ENCODE measurements around the gene ARHGAP23.

Gene ARHGAP23, protein sequence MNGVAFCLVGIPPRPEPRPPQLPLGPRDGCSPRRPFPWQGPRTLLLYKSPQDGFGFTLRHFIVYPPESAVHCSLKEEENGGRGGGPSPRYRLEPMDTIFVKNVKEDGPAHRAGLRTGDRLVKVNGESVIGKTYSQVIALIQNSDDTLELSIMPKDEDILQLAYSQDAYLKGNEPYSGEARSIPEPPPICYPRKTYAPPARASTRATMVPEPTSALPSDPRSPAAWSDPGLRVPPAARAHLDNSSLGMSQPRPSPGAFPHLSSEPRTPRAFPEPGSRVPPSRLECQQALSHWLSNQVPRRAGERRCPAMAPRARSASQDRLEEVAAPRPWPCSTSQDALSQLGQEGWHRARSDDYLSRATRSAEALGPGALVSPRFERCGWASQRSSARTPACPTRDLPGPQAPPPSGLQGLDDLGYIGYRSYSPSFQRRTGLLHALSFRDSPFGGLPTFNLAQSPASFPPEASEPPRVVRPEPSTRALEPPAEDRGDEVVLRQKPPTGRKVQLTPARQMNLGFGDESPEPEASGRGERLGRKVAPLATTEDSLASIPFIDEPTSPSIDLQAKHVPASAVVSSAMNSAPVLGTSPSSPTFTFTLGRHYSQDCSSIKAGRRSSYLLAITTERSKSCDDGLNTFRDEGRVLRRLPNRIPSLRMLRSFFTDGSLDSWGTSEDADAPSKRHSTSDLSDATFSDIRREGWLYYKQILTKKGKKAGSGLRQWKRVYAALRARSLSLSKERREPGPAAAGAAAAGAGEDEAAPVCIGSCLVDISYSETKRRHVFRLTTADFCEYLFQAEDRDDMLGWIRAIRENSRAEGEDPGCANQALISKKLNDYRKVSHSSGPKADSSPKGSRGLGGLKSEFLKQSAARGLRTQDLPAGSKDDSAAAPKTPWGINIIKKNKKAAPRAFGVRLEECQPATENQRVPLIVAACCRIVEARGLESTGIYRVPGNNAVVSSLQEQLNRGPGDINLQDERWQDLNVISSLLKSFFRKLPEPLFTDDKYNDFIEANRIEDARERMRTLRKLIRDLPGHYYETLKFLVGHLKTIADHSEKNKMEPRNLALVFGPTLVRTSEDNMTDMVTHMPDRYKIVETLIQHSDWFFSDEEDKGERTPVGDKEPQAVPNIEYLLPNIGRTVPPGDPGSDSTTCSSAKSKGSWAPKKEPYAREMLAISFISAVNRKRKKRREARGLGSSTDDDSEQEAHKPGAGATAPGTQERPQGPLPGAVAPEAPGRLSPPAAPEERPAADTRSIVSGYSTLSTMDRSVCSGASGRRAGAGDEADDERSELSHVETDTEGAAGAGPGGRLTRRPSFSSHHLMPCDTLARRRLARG (N-terminal part only)

DNA sequence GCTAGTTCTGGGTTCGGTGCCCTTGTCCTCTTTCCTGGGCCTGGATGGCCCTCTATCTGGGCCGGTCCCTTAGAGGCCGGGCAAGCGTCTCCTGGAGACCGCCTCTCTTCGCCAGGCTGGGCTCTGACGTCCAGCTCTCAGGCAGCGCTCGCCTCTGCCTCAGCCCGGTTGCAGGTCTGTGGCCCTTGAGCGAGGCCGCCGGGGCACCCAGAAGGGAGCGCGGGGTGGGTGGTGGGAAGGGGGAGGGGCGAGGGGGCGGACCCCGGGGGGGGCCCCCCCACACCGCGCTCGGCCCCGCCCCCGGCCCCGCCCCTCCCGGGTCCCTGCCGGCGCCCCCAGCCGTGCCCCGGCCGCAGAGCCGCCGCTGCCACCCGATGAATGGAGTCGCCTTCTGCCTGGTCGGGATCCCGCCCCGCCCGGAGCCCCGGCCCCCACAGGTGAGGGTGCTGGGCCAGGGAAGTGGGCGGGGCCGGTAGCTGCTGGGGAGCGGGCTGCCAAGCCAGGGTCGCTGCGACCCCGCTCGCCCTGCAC lies at the start of gene ARHGAP23:
Gene ARHGAP23 (plus strand): TSS at position 353 of the 531 bp plus-strand sequence. CDS start 22 bp downstream, at position 375.
- DNase-seq: no peak

DNA sequence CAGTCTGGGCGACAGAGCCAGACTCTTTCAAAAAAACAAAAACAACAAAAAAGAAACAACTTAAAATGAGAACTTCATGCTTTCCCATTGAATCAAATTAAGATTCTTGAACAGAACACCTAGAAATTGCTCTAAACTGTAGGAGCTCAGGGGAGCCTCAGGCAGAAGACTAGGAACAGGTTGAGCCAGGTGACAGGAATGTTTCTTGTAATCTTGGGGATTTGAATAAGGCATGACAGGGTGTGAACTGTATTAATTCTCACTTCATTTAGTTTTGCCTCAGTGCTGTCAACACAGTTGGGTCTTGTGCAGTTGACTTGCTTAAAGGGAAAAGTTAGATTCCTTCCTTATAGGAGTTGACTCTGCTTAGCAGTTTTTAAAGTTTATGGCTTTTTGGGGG lies 48.8 kb upstream of the ARHGAP23 start:
- no peak for DNase-seq

DNA sequence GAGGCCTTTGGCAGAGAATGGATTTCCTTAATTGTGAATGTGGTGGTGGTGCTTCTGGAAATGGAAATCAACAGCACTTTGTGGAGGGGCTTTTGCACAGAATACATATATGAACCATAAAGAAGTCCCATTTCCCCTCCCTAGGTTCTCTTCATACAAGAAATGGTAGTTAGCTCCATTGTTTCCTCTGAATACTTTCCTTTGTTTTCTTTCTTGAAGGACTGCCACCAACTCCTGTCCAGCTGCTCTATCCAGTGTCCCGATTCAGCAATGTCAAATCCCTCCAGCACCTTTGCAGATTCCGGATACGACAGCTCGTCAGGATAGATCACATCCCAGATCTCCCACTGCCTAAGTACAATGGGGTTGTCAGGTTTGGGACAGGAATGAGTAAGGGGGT lies 33.2 kb upstream of the ARHGAP23 start:
- no peak for DNase-seq

DNA sequence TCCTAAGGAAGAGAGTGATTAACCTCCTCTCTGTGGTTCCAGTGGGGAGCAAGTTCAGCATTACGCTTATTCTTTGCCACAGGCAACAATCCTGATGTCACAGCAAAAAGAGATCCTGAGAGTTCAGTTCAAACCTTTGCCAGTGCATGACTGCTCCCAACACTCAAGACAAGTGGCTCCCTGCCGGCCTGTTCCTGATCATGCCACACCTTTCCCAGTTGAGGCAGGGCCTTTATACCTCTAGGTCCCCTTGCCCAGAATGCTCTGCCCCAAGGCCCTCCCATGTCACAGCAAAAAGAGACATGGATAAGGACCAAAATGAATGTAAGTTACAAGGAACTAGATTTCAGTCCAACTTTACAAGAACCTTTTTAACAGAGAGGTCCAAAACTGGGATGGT lies 31.0 kb upstream of the ARHGAP23 start:
- no peak for DNase-seq

DNA sequence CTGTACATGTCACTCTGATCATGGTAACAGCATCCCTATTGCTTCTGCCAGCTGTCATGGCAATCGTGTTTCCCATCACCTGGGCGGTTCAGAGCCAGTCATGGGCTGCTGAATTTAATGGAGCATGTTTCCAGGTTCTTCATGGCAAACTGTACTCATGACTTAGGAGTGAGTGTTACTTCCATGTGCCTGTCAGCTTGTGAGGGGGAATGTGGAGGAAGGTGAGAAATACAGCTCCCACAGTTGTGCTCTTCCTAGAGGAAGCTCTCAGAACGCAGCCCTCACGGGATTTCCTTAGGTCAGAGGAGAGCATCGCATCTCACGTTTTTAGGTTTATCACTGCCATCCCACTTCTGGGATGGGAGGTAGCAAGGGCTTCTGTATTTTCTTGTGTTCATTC lies 28.0 kb upstream of the ARHGAP23 start:
- no peak for DNase-seq

DNA sequence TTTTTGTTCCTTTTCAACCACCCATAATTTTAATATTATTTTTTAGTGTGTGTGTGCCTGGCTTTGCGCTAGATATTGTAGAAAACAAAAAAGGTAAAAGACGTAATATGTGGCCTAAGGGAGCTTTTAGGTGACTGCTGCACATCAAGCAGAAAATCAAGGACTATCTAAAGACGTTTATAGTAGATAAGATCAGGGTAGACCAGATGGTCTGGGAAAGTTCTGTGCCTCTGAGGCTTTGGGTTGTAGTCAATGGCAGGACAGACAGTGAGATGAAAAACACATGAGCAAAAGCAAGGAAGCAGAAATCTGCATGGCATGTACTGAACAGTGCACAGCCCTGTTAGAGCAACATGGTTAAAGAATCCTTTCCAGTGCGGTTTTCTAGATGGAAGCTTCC lies 26.8 kb upstream of the ARHGAP23 start:
- DNase-seq: no peak

DNA sequence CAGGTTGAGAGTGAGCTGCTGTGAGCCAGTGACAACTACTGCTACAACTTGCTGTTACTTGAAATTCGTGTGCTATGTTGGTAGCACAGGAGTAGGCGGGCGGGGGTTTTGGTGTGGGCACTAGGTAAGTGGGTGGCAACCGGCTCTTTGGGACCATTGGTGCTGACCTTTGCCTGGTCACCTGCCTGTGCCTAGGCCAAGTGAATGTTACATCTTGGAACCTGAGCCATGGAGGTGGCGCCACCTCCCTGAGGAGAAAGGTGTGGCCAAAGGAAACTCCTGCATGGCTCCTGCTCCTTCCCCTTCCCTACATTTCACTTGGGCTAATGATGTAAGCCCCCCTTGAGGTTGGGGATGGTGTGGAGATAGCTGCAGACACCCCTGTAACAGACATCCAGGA lies 25.4 kb upstream of the ARHGAP23 start:
- no peak for DNase-seq

DNA sequence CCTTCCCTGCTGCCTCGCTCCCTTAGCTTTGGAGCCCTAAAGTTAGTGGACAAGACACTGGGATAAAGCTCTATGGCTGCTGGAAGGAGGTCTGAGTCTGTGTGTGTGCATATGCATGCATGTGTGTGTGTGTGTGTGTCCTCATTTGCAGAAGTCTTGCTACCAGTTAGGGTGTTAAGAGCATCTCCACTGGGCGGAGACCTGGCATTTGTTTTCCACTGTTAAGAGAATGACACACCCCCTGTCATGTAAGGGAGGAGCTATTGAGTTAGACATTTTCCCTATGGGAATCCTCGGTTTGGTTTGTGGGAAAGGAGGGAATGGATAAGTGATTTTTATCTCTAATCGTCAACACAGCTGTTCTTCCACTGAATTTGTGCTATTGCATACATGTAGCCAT lies 24.8 kb upstream of the ARHGAP23 start:
- no peak for DNase-seq

DNA sequence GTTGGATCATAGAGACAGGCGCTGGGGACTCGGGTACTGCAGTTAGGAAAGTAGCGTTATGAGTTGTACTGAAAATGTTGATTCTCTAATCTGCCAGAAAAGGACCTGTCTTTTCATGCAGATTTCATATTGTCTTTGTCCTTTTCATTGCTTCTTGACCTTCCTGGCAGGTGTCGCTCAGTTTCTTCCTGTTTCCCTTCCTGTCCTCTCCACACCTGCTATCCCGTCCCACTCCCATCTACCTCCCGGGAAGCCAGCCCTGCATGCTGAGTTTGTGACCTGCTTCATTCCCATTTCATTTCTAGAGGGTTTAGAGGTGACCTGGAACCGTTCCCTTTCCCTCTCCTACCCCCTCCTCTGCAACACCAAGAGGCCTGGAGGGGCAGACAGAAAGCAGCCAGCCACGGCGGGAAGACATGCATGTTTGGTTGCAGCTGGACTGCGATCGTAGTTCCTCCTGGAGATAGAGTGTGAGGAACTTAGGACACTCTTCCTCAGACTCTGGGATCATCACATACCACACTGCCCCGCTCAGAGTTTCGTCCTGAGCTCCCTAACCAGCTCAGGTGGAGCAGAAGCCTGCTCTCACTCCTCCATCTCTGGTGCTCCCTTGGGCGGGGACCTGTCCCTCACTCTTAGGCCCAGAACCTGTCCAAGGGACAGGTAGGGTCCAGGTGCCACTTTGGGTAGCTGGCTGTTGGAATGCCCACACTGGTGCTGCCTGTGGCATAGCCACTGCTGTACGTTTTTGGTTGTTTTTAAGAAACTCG lies 23.9 kb upstream of the ARHGAP23 start:
- no peak for DNase-seq

DNA sequence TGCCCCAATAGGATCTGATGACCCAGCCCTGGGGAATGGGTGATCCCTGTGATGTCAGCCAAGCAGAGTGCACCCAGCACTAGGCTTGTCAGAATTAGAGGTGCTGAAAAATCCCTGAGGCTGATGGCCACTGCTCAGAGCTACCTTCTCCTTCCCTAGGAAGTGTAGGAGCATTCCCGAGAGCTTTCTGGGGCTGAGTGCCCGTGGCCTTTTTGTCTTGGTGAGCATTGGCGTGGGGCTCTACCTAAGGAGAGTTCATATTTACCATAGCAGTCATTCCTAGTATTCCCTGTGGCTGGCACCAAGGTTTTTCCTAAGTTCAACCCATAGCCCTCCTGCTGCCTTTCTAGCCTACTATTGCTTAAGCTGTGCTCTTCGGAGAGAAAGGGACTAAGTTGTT lies 22.6 kb upstream of the ARHGAP23 start:
- no peak for DNase-seq

DNA sequence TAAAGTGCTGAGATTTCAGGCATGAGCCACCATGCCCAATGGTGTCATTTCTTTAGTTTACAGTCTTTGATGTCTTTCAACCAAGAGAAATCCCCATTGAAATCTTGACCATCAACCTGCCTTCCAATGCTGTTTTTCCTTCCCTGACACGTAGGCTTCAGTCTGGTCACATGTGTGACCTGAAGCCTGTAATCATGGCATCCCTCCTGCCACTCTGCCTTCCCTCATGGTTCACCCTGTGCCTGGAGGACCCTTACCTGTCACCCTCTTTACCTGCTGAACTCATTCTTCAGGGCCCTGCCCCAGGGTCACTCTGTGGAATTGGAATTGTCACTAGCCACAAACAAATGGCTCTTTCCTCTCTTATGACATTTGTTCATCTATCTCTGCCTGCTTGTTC lies 18.1 kb upstream of the ARHGAP23 start:
- DNase-seq: no peak

DNA sequence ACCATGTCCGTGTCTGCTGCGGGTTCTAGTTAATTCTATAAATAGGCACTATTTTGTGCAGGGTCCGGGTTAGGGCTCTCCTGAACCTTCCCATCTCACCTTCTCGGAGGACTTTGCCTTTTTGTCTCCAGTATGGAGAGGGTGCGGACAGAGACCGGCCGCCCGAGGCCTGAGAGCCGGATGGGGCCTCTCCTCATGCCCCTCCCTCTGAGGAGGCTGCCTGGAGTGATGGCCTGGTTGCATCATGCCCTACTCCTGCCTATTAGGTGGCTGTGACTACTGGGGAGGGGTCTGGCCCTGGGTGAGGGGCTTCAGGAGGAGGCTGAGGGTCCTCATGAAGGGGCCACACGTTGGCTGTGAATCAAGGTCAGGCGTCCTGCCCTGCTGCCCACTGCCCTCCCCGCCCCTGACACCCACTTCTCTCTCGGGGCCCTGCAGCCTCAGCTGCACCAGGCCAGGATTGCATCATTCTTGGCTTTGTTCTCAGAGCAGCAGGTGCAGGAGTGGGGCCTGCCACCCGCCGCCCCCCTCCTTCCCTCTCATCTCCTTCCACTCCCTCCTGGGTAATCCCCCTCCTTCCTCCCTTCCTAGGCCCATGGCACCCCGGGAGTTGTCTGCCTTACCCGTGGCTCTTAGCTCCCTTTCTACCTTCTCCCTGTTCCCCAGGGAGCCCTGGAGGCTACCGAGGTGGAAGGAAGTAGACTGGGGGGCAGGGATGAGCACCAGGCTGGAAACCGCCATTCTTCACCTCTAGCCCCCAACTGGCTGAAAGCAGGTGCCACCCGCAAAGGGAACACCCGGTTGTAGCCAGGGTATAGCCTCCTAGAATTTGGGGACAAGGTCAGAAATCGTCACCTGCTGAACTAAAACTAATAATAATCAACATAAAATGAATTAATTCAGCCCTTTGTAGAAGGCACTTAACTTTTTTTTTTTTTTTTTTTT lies 12.7 kb upstream of the ARHGAP23 start:
- peak; percentile 80 for DNase-seq

DNA sequence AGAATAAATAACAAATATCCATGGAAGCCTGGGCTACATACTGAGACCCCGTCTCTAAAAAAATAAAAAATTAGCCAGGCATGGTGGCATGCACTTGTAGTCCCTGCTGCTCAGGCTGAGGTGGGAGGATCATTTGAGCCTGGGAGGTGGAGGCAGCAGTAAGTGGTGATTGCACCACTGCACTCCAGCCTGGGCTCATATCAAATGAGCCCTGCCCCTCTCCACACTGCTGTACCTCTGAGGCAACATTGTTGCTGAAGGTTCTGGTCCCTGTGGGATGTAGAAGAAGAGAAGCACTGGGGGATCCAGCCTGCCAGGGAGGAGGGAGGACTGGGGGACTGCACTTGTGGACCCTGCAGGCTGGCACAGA lies 11.4 kb upstream of the ARHGAP23 start:
- DNase-seq: no peak

DNA sequence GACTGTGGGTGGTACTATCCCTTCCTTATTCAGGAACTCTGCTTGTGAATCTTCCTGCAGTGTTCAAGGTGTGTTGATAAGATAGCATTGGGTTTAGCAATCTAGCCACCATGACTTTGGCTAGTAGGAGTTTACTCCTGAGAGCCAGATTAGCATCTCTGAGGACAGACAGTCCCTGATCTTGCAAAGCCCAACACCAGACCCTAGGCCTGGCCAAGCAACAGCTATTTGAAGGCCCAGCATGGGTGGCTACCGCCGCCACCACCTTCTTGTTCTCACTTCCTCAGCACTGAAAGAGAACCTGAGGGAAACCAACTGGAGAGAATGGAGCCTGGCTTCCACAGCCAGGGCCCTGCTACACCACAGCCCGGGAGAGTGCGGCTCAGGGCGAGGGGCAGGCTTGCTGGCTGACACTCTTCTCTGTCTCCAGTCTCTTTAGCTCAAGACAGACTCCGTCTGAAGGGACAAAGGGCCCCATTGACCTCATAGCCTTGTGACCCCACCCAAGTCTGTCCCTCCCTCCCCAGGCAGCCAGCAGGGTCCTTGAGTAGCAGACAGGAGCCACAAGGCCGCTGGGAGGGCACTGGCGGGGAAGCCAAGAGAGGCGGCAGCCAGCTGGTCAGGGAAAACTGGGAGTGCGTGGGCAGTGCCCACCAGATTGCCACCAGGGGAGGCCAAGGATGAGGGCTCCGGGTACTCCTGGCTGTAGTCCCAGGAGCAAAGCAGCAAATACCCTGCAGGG lies 10.9 kb upstream of the ARHGAP23 start:
- no peak for DNase-seq

DNA sequence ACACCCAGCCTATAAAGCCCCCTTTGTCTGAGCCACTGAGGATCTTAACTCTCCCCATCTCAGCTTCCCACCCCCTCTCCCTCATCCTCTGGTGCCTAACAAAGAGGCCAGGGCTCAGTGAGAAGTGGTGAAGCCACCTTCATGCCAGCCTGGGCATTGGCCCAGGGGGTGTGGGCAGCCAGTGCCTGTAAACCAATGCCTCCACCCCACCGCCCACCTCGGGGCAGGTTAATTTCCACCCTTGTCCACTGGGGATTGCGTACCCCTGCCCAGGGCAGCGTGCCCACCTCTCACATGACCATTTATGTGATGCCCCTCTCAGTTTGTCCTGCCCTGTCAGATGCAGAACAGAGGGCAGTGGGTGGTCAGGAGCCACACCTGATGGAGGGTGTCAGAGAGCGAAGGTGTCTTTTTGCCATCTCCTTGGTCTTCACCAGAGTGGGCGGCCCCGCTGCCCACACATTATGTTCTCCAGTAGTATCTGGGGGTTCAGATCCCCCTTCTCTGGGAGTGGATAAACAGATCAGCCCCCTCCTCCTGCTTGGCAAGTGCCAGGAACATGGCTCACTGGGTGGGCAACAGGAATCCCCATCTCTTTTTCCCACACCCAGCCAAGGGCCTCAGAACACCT lies 10.1 kb upstream of the ARHGAP23 start:
- no peak for DNase-seq

DNA sequence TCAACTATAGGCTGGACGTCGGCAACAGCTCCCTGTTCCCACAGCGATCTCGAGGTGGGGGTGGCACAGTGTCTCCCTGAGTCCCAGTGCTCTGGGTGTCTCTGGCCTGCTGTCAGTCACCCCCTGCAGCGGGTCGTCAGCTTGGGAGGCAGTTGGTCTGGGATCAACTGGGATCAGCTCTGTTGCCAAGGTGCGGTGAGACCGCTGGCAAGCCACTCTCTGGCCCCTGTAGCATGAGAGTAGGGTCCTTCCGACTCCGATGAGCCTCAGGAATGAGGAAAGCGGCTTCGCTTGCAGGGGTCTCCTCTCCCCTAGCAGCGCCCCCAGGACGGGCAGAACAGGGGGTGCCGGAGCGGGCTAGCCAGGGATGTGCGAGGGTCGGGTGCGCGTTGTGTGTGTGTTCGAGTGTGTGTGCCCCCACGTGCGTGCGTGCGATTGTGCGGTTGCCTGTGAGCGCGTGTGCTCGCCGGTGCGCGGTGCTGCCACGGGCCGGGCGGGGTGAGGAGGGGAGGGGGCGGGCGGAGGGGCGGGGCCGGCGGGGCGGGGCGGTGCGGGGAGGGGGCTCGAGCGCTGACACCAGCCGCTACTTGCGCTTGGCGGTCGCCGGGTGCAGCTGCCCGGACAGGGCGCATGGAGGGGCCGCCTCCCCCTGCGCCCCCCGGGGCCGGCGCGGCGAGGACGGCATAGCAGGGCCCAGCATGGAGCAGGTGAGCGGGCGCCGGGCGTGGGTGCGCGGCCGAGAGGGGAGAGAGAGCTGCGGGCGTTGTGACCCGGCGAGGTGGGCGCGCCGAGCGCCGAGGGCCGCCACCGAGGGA lies 9.4 kb upstream of the ARHGAP23 start:
- DNase-seq: no peak

DNA sequence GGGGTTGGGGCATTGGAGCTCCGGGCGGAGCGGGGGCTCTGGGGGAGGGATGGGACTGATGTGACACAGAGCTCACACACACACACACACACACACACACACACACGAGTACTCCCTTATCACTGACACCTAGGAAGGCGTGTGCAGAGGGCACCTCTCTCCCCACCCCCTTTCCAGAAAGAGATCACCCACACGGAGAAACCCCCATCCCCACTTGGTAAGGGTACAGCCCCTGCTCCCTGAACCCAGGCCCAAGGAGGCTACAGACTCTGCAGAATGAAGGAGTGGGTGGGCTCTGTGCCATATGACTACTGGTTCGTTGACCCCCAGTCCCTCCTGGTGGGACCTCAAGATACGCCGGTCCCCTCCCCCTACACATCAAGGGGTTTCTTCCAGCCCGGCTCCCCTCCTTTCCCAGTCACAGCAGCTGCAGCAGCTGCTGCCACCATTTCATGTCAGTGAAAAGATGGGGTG lies 8.7 kb upstream of the ARHGAP23 start:
- no peak for DNase-seq

DNA sequence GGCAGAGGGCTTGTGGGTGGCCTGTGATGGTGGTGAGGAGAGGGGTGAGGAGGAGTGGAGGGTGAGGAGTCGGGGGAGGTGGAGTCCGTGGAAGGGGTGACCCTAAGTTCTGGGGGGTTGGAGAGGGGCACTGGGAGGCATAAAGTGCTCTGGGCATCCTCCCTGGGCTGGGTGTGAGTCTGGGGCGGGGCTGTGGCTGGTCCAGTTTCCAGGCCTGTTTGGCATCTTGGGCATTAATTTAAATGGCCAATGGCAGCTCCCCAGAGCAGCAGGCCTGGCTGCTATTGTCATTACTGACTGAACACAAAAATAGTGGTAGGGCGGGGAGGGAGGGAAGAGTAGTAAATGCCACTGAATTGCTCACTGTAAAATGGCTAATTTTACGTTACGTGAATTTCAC lies 7.7 kb upstream of the ARHGAP23 start:
- no peak for DNase-seq
